Measurements from ENCODE around the gene SHISA8. TPM values are rescaled to one million over a fixed set of nuclear protein-coding genes. Genes with fewer than 3 reads are reported as not detected.
A peak's percentile ranks its signal among the peaks of the same experiment; 100 is the strongest.

Gene SHISA8
- total RNA-seq, 2 experiments from 2014 or later = 0.56 to 0.60 TPM

- peaks cover 25% of the 10 kb centered on the region for H3K4me1 ChIP-seq (ENCODE audit: insufficient read depth, low read length)
Measured at GRCh38 chr22:41947424-41948080, 32.7 kb upstream of the SHISA8 start.

GRCh38 chr22:41946629-41947423 lies 32.0 kb upstream of the SHISA8 start, which contains the start of gene CENPM:
Gene CENPM (minus strand): TSS chr22:41947152. CDS start chr22:41947076, 76 bp downstream.
- Mint-ChIP-seq H3K4me1 (ENCODE audit: low read depth) (peaks cover 15% of the 10 kb centered on the region), H3K27ac (peak within 1 kb of the TSS; percentile 62), H3K4me3 (peak within 1 kb of the TSS; percentile 97), H3K9me3 (no peaks in the 10 kb centered on the region), H3K36me3 (ENCODE audit: low read depth) (no peaks in the 10 kb centered on the region), H3K27me3 (no peaks in the 10 kb centered on the region)
- Histone ChIP-seq H3K36me3 (ENCODE audit: insufficient read depth, low read length) (no peaks in the 10 kb centered on the region), H3K4me1 (ENCODE audit: insufficient read depth, low read length) (peaks cover 25% of the 10 kb centered on the region), H3K9me3 (ENCODE audit: control insufficient read depth in 1 of 2, insufficient read depth in 1 of 2, low read length in 2 of 2) (no peaks in the 10 kb centered on the region), H3K27me3 (ENCODE audit: control insufficient read depth in 1 of 2, insufficient read depth in 2 of 2, low read length in 2 of 2) (no peaks in the 10 kb centered on the region), H3K4me3 (ENCODE audit: low read length) (peak within 1 kb of the TSS; percentile 95), H3K27ac (ENCODE audit: low read depth in 1 of 2, low read length in 2 of 2) (no peak within 1 kb of the TSS)
- TF ChIP-seq, protein P1, sequence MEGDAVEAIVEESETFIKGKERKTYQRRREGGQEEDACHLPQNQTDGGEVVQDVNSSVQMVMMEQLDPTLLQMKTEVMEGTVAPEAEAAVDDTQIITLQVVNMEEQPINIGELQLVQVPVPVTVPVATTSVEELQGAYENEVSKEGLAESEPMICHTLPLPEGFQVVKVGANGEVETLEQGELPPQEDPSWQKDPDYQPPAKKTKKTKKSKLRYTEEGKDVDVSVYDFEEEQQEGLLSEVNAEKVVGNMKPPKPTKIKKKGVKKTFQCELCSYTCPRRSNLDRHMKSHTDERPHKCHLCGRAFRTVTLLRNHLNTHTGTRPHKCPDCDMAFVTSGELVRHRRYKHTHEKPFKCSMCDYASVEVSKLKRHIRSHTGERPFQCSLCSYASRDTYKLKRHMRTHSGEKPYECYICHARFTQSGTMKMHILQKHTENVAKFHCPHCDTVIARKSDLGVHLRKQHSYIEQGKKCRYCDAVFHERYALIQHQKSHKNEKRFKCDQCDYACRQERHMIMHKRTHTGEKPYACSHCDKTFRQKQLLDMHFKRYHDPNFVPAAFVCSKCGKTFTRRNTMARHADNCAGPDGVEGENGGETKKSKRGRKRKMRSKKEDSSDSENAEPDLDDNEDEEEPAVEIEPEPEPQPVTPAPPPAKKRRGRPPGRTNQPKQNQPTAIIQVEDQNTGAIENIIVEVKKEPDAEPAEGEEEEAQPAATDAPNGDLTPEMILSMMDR (IDR thresholded peaks at IDR 0.05) = no peak
- intact Hi-C loops (cut with DNase I, micrococcal nuclease) = loop anchor here in 1 of 2 experiments (2.0 kb wide), 1 partner anchor 52 kb away; the partner anchor contains the start of gene WBP2NL
- DNase-seq (peak; percentile 71 to 91 (median 82)), ATAC-seq (ENCODE audit: poor library complexity) (peak; percentile 94)
- ChIA-PET POLR2A (interaction anchor here (0.7 to 2.1 kb wide), 12 partner anchors 27 to 497 kb away, joined by 3 to 24 read pairs (median 6); partner anchors contain the start of genes CCDC134, MEI1, NDUFA6 and SMDT1), CTCF (interaction anchor here (1.0 to 1.6 kb wide), 6 partner anchors 21 to 1208 kb away, joined by 3 to 12 read pairs (median 4); partner anchors contain the start of genes SREBF2 and TNFRSF13C)

More at GRCh38 chr22:41947424-41948080, 32.7 kb upstream of the SHISA8 start:
- DNase-seq = no peak
- no peak for ATAC-seq (ENCODE audit: poor library complexity)
- Histone ChIP-seq H3K4me3 (ENCODE audit: low read length) (peak overlapping the region; percentile 95), H3K27ac (ENCODE audit: low read depth in 1 of 2, low read length in 2 of 2) (no peak overlapping the region), H3K27me3 (ENCODE audit: control insufficient read depth in 1 of 2, insufficient read depth in 2 of 2, low read length in 2 of 2) (no peaks in the 10 kb centered on the region), H3K9me3 (ENCODE audit: control insufficient read depth in 1 of 2, insufficient read depth in 1 of 2, low read length in 2 of 2) (no peaks in the 10 kb centered on the region), H3K36me3 (ENCODE audit: insufficient read depth, low read length) (no peaks in the 10 kb centered on the region)
- CTCF ChIA-PET = interaction anchor here (1.0 to 1.5 kb wide), 2 partner anchors 250 to 280 kb away, joined by 3 read pairs; no protein-coding TSS in a partner anchor
- H3K9me3 Mint-ChIP-seq = no peaks in the 10 kb centered on the region
- H3K4me3 Mint-ChIP-seq = peak overlapping the region; percentile 97
- intact Hi-C loops (cut with DNase I, micrococcal nuclease) = loop anchor here in 1 of 2 experiments (2.0 kb wide), 1 partner anchor 51 kb away; the partner anchor contains the start of gene WBP2NL
- H3K36me3 Mint-ChIP-seq (ENCODE audit: low read depth) = no peaks in the 10 kb centered on the region
- peaks cover 14% of the 10 kb centered on the region for H3K4me1 Mint-ChIP-seq (ENCODE audit: low read depth)
- no peaks in the 10 kb centered on the region for H3K27me3 Mint-ChIP-seq
- TF ChIP-seq, protein P1 (IDR thresholded peaks at IDR 0.05) = no peak
- peak overlapping the region; percentile 62 for H3K27ac Mint-ChIP-seq
- POLR2A ChIA-PET = interaction anchor here (0.6 to 2.1 kb wide), 11 partner anchors 11 to 497 kb away, joined by 3 to 24 read pairs (median 7); partner anchors contain the start of genes CCDC134, MEI1, SMDT1 and SNU13

DNA sequence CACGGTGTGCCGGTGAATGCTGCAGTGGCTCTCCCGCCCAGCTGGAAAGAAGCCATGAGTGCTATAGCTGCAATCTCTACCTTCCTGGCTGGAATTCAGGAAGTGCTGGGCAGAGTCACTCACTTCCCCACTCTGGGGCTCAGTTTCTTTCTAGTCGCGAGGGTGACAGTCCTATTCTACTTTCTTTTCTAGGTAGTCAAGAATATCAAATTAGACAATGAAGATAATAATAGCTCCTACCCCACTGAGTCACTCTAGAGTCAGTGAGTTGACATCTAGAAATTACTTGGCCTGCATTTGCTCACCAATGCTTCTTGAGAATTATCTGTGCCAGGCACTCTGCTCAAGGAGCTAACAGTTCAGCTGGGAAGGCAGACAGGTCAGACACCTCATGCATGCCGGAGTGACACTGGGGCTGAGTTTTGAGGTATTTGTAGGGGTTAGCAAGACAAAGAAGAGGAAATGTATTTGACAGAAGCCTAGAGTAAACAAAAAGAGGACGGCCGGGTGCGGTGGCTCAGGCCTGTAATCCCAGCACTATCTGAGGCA lies 28.9 kb upstream of the SHISA8 start:
- Histone ChIP-seq H3K4me3 (ENCODE audit: low read length) (no peak overlapping the region), H3K36me3 (ENCODE audit: insufficient read depth, low read length) (no peaks in the 10 kb centered on the region), H3K4me1 (ENCODE audit: insufficient read depth, low read length) (peaks cover 56% of the 10 kb centered on the region), H3K27ac (ENCODE audit: low read depth in 1 of 2, low read length in 2 of 2) (no peak overlapping the region), H3K27me3 (ENCODE audit: control insufficient read depth in 1 of 2, insufficient read depth in 2 of 2, low read length in 2 of 2) (no peaks in the 10 kb centered on the region), H3K9me3 (ENCODE audit: control insufficient read depth in 1 of 2, insufficient read depth in 1 of 2, low read length in 2 of 2) (no peaks in the 10 kb centered on the region)
- Mint-ChIP-seq H3K9me3 (no peaks in the 10 kb centered on the region), H3K4me1 (ENCODE audit: low read depth) (peaks cover 46% of the 10 kb centered on the region), H3K4me3 (peak overlapping the region; percentile 9), H3K27me3 (no peaks in the 10 kb centered on the region), H3K36me3 (ENCODE audit: low read depth) (peaks cover 4% of the 10 kb centered on the region), H3K27ac (peak overlapping the region; percentile 2)
- ChIA-PET POLR2A (interaction anchor here (1.1 to 1.2 kb wide), 2 partner anchors 111 to 143 kb away, joined by 3 to 5 read pairs; partner anchors contain the start of genes CCDC134 and SREBF2), CTCF (interaction anchor here (1.5 to 2.1 kb wide), 3 partner anchors 17 to 246 kb away, joined by 4 to 10 read pairs (median 5); partner anchors contain the start of gene TNFRSF13C)
- ATAC-seq (ENCODE audit: poor library complexity) (no peak), DNase-seq (no peak)
- intact Hi-C loops (cut with DNase I, micrococcal nuclease) = no loop called here
- TF ChIP-seq, protein P1 (IDR thresholded peaks at IDR 0.05) = no peak
